Measurements from ENCODE around the gene MPP3. TPM values are rescaled to one million over a fixed set of nuclear protein-coding genes. Genes with fewer than 3 reads are reported as not detected.

The MPP3 gene
- total RNA-seq, 1 donor from 2014 or later = 6.1 TPM

GRCh38 chr17:43767053-43767712, 65.8 kb downstream of the MPP3 start:
- H3K9me3 Mint-ChIP-seq = no peaks in the 10 kb centered on the region
- no peak overlapping the region for H3K4me3 Mint-ChIP-seq
- no peak overlapping the region for H3K9ac ChIP-seq
- no peaks in the 10 kb centered on the region for H3K27me3 Mint-ChIP-seq (ENCODE audit: insufficient read depth, low read depth)
- H3K4me2 ChIP-seq = no peak overlapping the region
- no peaks in the 10 kb centered on the region for H3K4me1 Mint-ChIP-seq
- TF ChIP-seq EZH2 (IDR thresholded peaks at IDR 0.05) (no peak), EZH2phosphoT487 (IDR thresholded peaks at IDR 0.05) (no peak), CTCF (IDR thresholded peaks at IDR 0.05) (no peak)
- H3K4me1 ChIP-seq = peaks cover 3% of the 10 kb centered on the region
- H3K27ac Mint-ChIP-seq = no peak overlapping the region
- peaks cover 11% of the 10 kb centered on the region for H3K36me3 Mint-ChIP-seq
- no peaks in the 10 kb centered on the region for H4K20me1 ChIP-seq (ENCODE audit: low read depth)
- no peaks in the 10 kb centered on the region for H3K9me3 ChIP-seq (ENCODE audit: low read depth)
- H3K27me3 ChIP-seq = no peaks in the 10 kb centered on the region
- H3K36me3 ChIP-seq = no peaks in the 10 kb centered on the region
- H3F3A ChIP-seq (ENCODE audit: low read depth) = peaks cover 3% of the 10 kb centered on the region
- no peak overlapping the region for H3K27ac ChIP-seq
- DNase-seq (ENCODE audit: low spot score) = no peak
- no peaks in the 10 kb centered on the region for H3K79me2 ChIP-seq (ENCODE audit: low read depth)
- no peak overlapping the region for H3K4me3 ChIP-seq
- H2AFZ ChIP-seq (replicated peaks) = no peak overlapping the region

- Histone ChIP-seq H3K9me3 (ENCODE audit: low read depth) (no peaks in the 10 kb centered on the region), H3K4me1 (peaks cover 3% of the 10 kb centered on the region), H2AFZ (replicated peaks) (no peak overlapping the region), H3K9ac (no peak overlapping the region), H3F3A (ENCODE audit: low read depth) (peaks cover 3% of the 10 kb centered on the region), H4K20me1 (ENCODE audit: low read depth) (no peaks in the 10 kb centered on the region), H3K27me3 (no peaks in the 10 kb centered on the region), H3K36me3 (no peaks in the 10 kb centered on the region), H3K4me3 (no peak overlapping the region), H3K4me2 (no peak overlapping the region), H3K79me2 (ENCODE audit: low read depth) (no peaks in the 10 kb centered on the region), H3K27ac (no peak overlapping the region)
- Mint-ChIP-seq H3K4me1 (peaks cover 3% of the 10 kb centered on the region), H3K27ac (no peak overlapping the region), H3K9me3 (no peaks in the 10 kb centered on the region), H3K4me3 (no peak overlapping the region), H3K36me3 (peaks cover 11% of the 10 kb centered on the region), H3K27me3 (ENCODE audit: insufficient read depth, low read depth) (no peaks in the 10 kb centered on the region)
- TF ChIP-seq CTCF (IDR thresholded peaks at IDR 0.05) (peak; percentile 88), EZH2phosphoT487 (IDR thresholded peaks at IDR 0.05) (no peak)
- peak; percentile 83 for DNase-seq (ENCODE audit: low spot score)
These were observed 66.4 kb downstream of the MPP3 start for GRCh38 chr17:43766413-43767052.

GRCh38 chr17:43760254-43760852, 72.6 kb downstream of the MPP3 start:
- H3K27me3 Mint-ChIP-seq (ENCODE audit: insufficient read depth, low read depth) = peaks cover 8% of the 10 kb centered on the region
- H3K36me3 ChIP-seq = no peaks in the 10 kb centered on the region
- no peaks in the 10 kb centered on the region for H3K9me3 ChIP-seq (ENCODE audit: low read depth)
- TF ChIP-seq EZH2phosphoT487 (IDR thresholded peaks at IDR 0.05) = no peak
- peak; percentile 100 for TF ChIP-seq CTCF (IDR thresholded peaks at IDR 0.05)
- peak overlapping the region; percentile 69 for H3K27ac Mint-ChIP-seq
- no peaks in the 10 kb centered on the region for H4K20me1 ChIP-seq (ENCODE audit: low read depth)
- peak; percentile 95 for DNase-seq (ENCODE audit: low spot score)
- no peak overlapping the region for H3K27ac ChIP-seq
- peaks cover 8% of the 10 kb centered on the region for H3K27me3 ChIP-seq
- H3K4me3 Mint-ChIP-seq = peak overlapping the region; percentile 72
- peaks cover 4% of the 10 kb centered on the region for H3F3A ChIP-seq (ENCODE audit: low read depth)
- H3K4me2 ChIP-seq = peak overlapping the region; percentile 61
- H3K4me1 ChIP-seq = peaks cover 11% of the 10 kb centered on the region
- no peak overlapping the region for H3K9ac ChIP-seq
- peaks cover 40% of the 10 kb centered on the region for H3K4me1 Mint-ChIP-seq
- H3K36me3 Mint-ChIP-seq = no peaks in the 10 kb centered on the region
- no peak overlapping the region for H2AFZ ChIP-seq (replicated peaks)
- H3K4me3 ChIP-seq = peak overlapping the region; percentile 19
- H3K9me3 Mint-ChIP-seq = no peaks in the 10 kb centered on the region
- H3K79me2 ChIP-seq (ENCODE audit: low read depth) = no peaks in the 10 kb centered on the region

Measured in neural progenitor cell (in vitro differentiated cells).